ENCODE measurements around the gene PXDN. TPM values are rescaled to one million over a fixed set of nuclear protein-coding genes. Genes with fewer than 3 reads are reported as not detected.

PXDN gene
- total and polyA plus RNA-seq, 9 of the 15 experiments (the other 6 are each of a cell fraction or from before 2014, with no cell fraction given) = 0.49 TPM; not detected in 8

DNA sequence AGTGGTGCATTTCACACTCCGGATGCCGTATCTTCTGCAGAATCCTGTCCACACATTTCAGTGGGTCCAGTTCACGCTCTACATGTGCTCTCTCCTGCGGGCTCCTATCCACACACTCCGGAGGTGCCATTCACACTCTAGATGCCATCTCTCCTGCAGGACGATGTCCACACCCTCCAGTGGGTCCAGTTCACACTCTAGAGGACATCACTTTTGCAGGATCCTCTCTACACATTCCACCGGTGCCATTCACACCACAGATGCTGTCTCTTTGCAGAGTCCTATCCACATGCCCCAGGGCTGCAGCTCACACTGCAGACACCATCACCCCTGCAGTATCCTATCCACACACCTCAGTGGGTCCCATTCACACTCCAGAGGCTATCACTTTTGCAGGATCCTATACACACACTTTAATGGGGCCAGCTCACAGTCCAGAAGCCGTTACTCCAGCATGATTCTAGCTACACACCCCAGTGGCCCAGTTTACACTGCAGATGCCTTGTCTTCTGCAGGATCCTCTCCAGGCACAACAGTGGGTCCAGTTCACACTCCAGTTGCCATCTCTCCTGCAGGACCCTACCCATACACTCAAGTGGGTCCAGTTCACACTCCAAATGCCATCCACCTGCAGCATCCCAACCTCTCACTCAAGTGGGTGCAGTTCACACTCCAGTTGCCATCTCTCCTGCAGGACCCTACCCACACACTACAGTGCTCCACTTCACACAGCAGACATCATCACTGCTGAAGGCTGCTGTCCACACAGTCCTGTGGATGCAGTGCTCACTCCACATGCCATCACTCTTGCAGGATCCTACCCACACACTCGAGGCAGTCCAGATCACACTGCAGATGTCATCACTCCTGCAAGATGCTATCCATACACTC is 2.1 kb upstream of the PXDN start:
- FAIRE-seq (no peak), ATAC-seq (no peak), DNase-seq (ENCODE audit: extremely low read depth in 1 of 4, low spot score in 3 of 4) (no peak)
- Histone ChIP-seq H3K36me3 (ENCODE audit: control insufficient read depth, insufficient read depth, low read length) (no peaks in the 10 kb centered on the region), H3K27ac (ENCODE audit: extremely low read depth, low read depth, low read length) (no peak overlapping the region), H2AFZ (ENCODE audit: low read depth, low read length) (no peak overlapping the region), H3K79me2 (ENCODE audit: control insufficient read depth, insufficient read depth, low read length) (no peaks in the 10 kb centered on the region), H4K20me1 (replicated peaks; ENCODE audit: control insufficient read depth, insufficient read depth, low read length) (no peaks in the 10 kb centered on the region; the same call in 1 of the 2 replicates), H3K27me3 (ENCODE audit: control insufficient read depth in 2 of 2, insufficient read depth in 2 of 2, low read length in 2 of 2) (peaks cover 0 to 10% of the 10 kb centered on the region in 2 experiments; a peak in 2 of 5 replicates), H3K9me1 (ENCODE audit: control insufficient read depth, insufficient read depth, low read length) (no peaks in the 10 kb centered on the region), H3K9me3 (replicated peaks; ENCODE audit: control insufficient read depth, insufficient read depth, low read depth, low read length) (no peaks in the 10 kb centered on the region), H3K4me2 (ENCODE audit: insufficient read depth, low read length) (no peak overlapping the region), H3K4me1 (replicated peaks in 1 of 2; ENCODE audit: control insufficient read depth in 2 of 2, insufficient read depth in 2 of 2, low read length in 2 of 2) (no peaks in the 10 kb centered on the region), H3K9ac (ENCODE audit: insufficient read depth in 1 of 2, low read depth in 2 of 2, low read length in 2 of 2) (no peak overlapping the region), H3K4me3 (no peak overlapping the region)
- in situ Hi-C loops (cut with MboI) = no loop called here
- intact Hi-C loops (cut with micrococcal nuclease) = no loop called here
- TF ChIP-seq, protein P1, sequence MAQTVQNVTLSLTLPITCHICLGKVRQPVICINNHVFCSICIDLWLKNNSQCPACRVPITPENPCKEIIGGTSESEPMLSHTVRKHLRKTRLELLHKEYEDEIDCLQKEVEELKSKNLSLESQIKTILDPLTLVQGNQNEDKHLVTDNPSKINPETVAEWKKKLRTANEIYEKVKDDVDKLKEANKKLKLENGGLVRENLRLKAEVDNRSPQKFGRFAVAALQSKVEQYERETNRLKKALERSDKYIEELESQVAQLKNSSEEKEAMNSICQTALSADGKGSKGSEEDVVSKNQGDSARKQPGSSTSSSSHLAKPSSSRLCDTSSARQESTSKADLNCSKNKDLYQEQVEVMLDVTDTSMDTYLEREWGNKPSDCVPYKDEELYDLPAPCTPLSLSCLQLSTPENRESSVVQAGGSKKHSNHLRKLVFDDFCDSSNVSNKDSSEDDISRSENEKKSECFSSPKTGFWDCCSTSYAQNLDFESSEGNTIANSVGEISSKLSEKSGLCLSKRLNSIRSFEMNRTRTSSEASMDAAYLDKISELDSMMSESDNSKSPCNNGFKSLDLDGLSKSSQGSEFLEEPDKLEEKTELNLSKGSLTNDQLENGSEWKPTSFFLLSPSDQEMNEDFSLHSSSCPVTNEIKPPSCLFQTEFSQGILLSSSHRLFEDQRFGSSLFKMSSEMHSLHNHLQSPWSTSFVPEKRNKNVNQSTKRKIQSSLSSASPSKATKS (CRISPR knock-in tag; IDR thresholded peaks at IDR 0.05) = no peak
- no peak for TF ChIP-seq PYGO2 (tag; IDR thresholded peaks at IDR 0.05)
- TF ChIP-seq, protein P2, sequence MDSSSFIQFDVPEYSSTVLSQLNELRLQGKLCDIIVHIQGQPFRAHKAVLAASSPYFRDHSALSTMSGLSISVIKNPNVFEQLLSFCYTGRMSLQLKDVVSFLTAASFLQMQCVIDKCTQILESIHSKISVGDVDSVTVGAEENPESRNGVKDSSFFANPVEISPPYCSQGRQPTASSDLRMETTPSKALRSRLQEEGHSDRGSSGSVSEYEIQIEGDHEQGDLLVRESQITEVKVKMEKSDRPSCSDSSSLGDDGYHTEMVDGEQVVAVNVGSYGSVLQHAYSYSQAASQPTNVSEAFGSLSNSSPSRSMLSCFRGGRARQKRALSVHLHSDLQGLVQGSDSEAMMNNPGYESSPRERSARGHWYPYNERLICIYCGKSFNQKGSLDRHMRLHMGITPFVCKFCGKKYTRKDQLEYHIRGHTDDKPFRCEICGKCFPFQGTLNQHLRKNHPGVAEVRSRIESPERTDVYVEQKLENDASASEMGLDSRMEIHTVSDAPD (CRISPR knock-in tag; IDR thresholded peaks at IDR 0.05) = no peak
- TF ChIP-seq KAT8 (IDR thresholded peaks at IDR 0.05; ENCODE audit: low read depth) = no peak
- no peak for TF ChIP-seq SP1 (CRISPR knock-in tag; IDR thresholded peaks at IDR 0.05)
- TF ChIP-seq COPS2 (conservative IDR thresholded peaks at IDR 0.05) = no peak
- TF ChIP-seq NFRKB (IDR thresholded peaks at IDR 0.05; ENCODE audit: low read depth) = no peak
- ChIA-PET CTCF (ENCODE audit: low intra/inter-chr PET ratio) (no interaction called here), POLR2A (no interaction called here)
- no TSS peak for BruUV-seq (replicated peaks)
- 2% methylated on average over 9 of the region's 9 CpGs for WGBS (ENCODE audit: insufficient coverage, low coverage, missing lambda C conversion rate)

Data from K562 (cell line).